Ectodermal cell (in vitro differentiated cells): Measurements from ENCODE around the gene KRTAP5-10.
"Not testable (repeated sequence)": the region's sequence is repeated elsewhere in the genome, so short reads cannot be mapped to it uniquely, and the experiment has no call there.

Source experiments
- H3K27ac ChIP-seq: 2 replicates; pipeline ENCODE4 v1.7.0; 2013; ENCODE audit warnings: mild to moderate bottlenecking, low read depth, low read length; ENCODE audit not compliant: insufficient read depth, poor library complexity, severe bottlenecking
- H3K27me3 ChIP-seq: 2 replicates; pipeline ENCODE4 v1.7.0; 2013; ENCODE audit warnings: mild to moderate bottlenecking, low read length; ENCODE audit not compliant: insufficient read depth, control insufficient read depth, poor library complexity, severe bottlenecking
- H3K36me3 ChIP-seq: one replicate; pipeline ENCODE4 v1.7.0; 2013; ENCODE audit warnings: low read length; ENCODE audit not compliant: control insufficient read depth, insufficient read depth
- H3K4me1 ChIP-seq: one replicate; pipeline ENCODE4 v1.7.0; 2013; ENCODE audit warnings: low read length; ENCODE audit not compliant: control insufficient read depth, insufficient read depth
- H3K4me3 ChIP-seq: 2 replicates; pipeline ENCODE4 v1.7.0; 2013; ENCODE audit warnings: low read depth, low read length, control low read depth; ENCODE audit not compliant: insufficient read depth
- H3K9me3 ChIP-seq: 2 replicates; pipeline ENCODE4 v1.7.0; 2013; ENCODE audit warnings: mild to moderate bottlenecking, low read length, moderate library complexity; ENCODE audit not compliant: control insufficient read depth
- WGBS, 2 experiments: methylation state at CpG; one replicate each; pipeline ENCODE4 v1.1.7; 2013; ENCODE audit warnings: missing lambda C conversion rate in 2 of 2; 5-methylcytosine and 5-hydroxymethylcytosine counted together

KRTAP5-10 gene

GRCh38 chr11:71572811-71573210 is 7.4 kb downstream of the KRTAP5-10 start:
- no peaks in the 10 kb centered on the region for H3K27me3 ChIP-seq
- no peaks in the 10 kb centered on the region for H3K4me1 ChIP-seq
- H3K9me3 ChIP-seq, result no peaks in the 10 kb centered on the region
- 92 to 94% methylated on average over 11 of the region's 11 CpGs for WGBS, 2 experiments
- no peaks in the 10 kb centered on the region for H3K36me3 ChIP-seq
- no peak overlapping the region for H3K27ac ChIP-seq
- H3K4me3 ChIP-seq, result no peak overlapping the region

- Histone ChIP-seq H3K4me1 (no peaks in the 10 kb centered on the region), H3K36me3 (no peaks in the 10 kb centered on the region), H3K4me3 (no peak overlapping the region), H3K9me3 (no peaks in the 10 kb centered on the region), H3K27me3 (no peaks in the 10 kb centered on the region), H3K27ac (no peak overlapping the region)
- WGBS, 2 experiments, result 86 to 89% methylated on average over 5 of the region's 5 CpGs
Measured at GRCh38 chr11:71574418-71574817, 9.1 kb downstream of the KRTAP5-10 start.

- H3K4me3 ChIP-seq, result no peak overlapping the region
- WGBS, 2 experiments, result 95 to 100% methylated on average over 4 of the region's 4 CpGs
- H3K4me1 ChIP-seq, result no peaks in the 10 kb centered on the region
- H3K36me3 ChIP-seq, result no peaks in the 10 kb centered on the region
- no peaks in the 10 kb centered on the region for H3K9me3 ChIP-seq
- H3K27me3 ChIP-seq, result no peaks in the 10 kb centered on the region
- no peak overlapping the region for H3K27ac ChIP-seq
Measured at GRCh38 chr11:71575723-71576424, 10.5 kb downstream of the KRTAP5-10 start.

- WGBS, 2 experiments, result 94 to 95% methylated on average over 33 to 38 of the region's 41 CpGs
- not testable (repeated sequence) for H3K36me3 ChIP-seq, H3K9me3 ChIP-seq
Measured at GRCh38 chr11:71576688-71577465, 11.5 kb downstream of the KRTAP5-10 start.

GRCh38 chr11:71577469-71578004 is 12.2 kb downstream of the KRTAP5-10 start:
- Histone ChIP-seq H3K27ac (no peak overlapping the region), H3K27me3 (no peaks in the 10 kb centered on the region), H3K9me3 (no peaks in the 10 kb centered on the region), H3K4me3 (no peak overlapping the region), H3K36me3 (no peaks in the 10 kb centered on the region), H3K4me1 (no peaks in the 10 kb centered on the region)
- WGBS, 2 experiments, result 92 to 94% methylated on average over 7 of the region's 7 CpGs

More at GRCh38 chr11:71576688-71577465, 11.5 kb downstream of the KRTAP5-10 start:
- H3K4me3 ChIP-seq, H3K4me1 ChIP-seq, H3K27me3 ChIP-seq, H3K27ac ChIP-seq: not testable (repeated sequence)

GRCh38 chr11:71579513-71579912 is 14.2 kb downstream of the KRTAP5-10 start:
- not testable (repeated sequence) for H3K9me3 ChIP-seq, H3K4me1 ChIP-seq, H3K27me3 ChIP-seq, H3K36me3 ChIP-seq, H3K4me3 ChIP-seq, H3K27ac ChIP-seq
- 71 to 76% methylated on average over 7 of the region's 7 CpGs for WGBS, 2 experiments

- Histone ChIP-seq H3K27me3 (no peaks in the 10 kb centered on the region), H3K9me3 (no peaks in the 10 kb centered on the region), H3K4me3 (no peak overlapping the region), H3K4me1 (no peaks in the 10 kb centered on the region), H3K27ac (no peak overlapping the region), H3K36me3 (no peaks in the 10 kb centered on the region)
- WGBS, 2 experiments, result 26 to 35% methylated on average over 8 of the region's 8 CpGs
Measured at GRCh38 chr11:71580057-71581003, 15.0 kb downstream of the KRTAP5-10 start.

- 91 to 95% methylated on average over 4 of the region's 4 CpGs for WGBS, 2 experiments
- H3K9me3 ChIP-seq, result no peaks in the 10 kb centered on the region
- no peaks in the 10 kb centered on the region for H3K4me1 ChIP-seq
- H3K4me3 ChIP-seq, result no peak overlapping the region
- H3K27me3 ChIP-seq, result no peaks in the 10 kb centered on the region
- H3K27ac ChIP-seq, result no peak overlapping the region
- no peaks in the 10 kb centered on the region for H3K36me3 ChIP-seq
Measured at GRCh38 chr11:71581826-71582225, 16.5 kb downstream of the KRTAP5-10 start.

- 88 to 94% methylated on average over 3 of the region's 3 CpGs for WGBS, 2 experiments
- Histone ChIP-seq H3K36me3 (no peaks in the 10 kb centered on the region), H3K27me3 (no peaks in the 10 kb centered on the region), H3K4me1 (no peaks in the 10 kb centered on the region), H3K4me3 (no peak within 1 kb of the TSS), H3K9me3 (no peaks in the 10 kb centered on the region), H3K27ac (no peak within 1 kb of the TSS)
Measured at GRCh38 chr11:71582309-71582895, 17.0 kb downstream of the KRTAP5-10 start, which contains the start of gene KRTAP5-11. Gene KRTAP5-11, minus strand, starts transcription at chr11:71582875. Its CDS starts 38 bp downstream, at chr11:71582837.
